Esophagus squamous epithelium (tissue), 4 donors: ENCODE measurements around the gene CMTM6.

ENCODE experiments used
- POLR2A ChIP-seq, 4 donors: fragments of 450-650 bp; IDR thresholded peaks; one replicate each; pipeline ENCODE4 v1.6.1; 2017; ENCODE audit warnings: antibody characterized with exemption in 4 of 4, mild to moderate bottlenecking in 4 of 4, moderate library complexity in 3 of 4
- TF ChIP-seq, protein P1 (sequence below), 6 experiments: fragments of 450-650 bp in 4 of 6; fragments of 200-600 bp in 2 of 6; sonication (generic) in 2 of 6; IDR thresholded peaks; one replicate each; pipeline ENCODE4 v1.5.1; 2016 to 2019; ENCODE audit warnings: antibody characterized with exemption in 6 of 6, mild to moderate bottlenecking in 4 of 6, moderate library complexity in 4 of 6

GRCh38 chr3:32457971-32458471 lies 44.6 kb downstream of the CMTM6 start:
- TF ChIP-seq, protein P1, sequence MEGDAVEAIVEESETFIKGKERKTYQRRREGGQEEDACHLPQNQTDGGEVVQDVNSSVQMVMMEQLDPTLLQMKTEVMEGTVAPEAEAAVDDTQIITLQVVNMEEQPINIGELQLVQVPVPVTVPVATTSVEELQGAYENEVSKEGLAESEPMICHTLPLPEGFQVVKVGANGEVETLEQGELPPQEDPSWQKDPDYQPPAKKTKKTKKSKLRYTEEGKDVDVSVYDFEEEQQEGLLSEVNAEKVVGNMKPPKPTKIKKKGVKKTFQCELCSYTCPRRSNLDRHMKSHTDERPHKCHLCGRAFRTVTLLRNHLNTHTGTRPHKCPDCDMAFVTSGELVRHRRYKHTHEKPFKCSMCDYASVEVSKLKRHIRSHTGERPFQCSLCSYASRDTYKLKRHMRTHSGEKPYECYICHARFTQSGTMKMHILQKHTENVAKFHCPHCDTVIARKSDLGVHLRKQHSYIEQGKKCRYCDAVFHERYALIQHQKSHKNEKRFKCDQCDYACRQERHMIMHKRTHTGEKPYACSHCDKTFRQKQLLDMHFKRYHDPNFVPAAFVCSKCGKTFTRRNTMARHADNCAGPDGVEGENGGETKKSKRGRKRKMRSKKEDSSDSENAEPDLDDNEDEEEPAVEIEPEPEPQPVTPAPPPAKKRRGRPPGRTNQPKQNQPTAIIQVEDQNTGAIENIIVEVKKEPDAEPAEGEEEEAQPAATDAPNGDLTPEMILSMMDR (IDR thresholded peaks at IDR 0.05), result no peak
- no peak for TF ChIP-seq POLR2A (IDR thresholded peaks at IDR 0.05)
